Measurements from ENCODE around the gene DCBLD2.

Gene DCBLD2

DNA sequence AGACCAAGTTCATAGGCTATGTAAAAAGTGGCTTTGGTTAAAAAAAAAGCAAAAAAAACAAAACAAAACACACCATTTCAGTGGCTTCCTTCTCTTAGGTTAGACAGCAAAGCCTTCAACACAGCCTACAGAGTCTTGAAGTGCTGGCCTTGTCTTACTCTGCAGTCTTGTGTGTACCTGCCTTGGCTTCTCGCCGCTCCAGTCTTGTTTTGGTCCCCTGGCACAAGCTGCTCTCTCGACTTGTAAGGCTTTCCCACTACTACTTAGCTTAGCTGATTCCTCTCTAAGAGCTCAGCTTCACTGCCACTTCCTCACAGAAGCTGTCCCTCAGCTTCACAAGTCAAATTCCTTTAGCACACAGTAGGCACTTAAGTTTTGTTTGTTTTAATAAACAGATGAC lies 75.4 kb downstream of the DCBLD2 start:
- DNase-seq (ENCODE audit: extremely low read depth, low read depth), result no peak

DNA sequence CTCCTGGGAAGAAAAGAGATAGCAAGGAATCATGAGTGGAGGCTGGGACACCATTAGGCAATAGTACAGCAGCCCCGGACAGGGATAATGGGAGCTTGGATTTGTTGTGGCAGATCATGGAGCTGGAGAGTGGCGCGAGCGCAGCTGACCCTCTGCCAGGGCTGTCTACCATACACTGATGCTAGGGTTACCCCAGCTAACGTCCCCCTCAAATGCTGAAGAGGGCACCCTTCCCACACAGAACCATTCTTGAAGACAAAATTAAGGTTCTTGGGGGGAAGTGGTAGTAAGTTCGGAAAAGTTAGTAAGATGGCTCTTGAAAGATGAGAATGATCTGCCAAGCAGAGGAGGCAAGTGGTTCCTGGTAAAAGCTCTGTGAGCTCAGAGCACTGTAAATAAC lies 77.2 kb downstream of the DCBLD2 start:
- TF ChIP-seq, protein P1, sequence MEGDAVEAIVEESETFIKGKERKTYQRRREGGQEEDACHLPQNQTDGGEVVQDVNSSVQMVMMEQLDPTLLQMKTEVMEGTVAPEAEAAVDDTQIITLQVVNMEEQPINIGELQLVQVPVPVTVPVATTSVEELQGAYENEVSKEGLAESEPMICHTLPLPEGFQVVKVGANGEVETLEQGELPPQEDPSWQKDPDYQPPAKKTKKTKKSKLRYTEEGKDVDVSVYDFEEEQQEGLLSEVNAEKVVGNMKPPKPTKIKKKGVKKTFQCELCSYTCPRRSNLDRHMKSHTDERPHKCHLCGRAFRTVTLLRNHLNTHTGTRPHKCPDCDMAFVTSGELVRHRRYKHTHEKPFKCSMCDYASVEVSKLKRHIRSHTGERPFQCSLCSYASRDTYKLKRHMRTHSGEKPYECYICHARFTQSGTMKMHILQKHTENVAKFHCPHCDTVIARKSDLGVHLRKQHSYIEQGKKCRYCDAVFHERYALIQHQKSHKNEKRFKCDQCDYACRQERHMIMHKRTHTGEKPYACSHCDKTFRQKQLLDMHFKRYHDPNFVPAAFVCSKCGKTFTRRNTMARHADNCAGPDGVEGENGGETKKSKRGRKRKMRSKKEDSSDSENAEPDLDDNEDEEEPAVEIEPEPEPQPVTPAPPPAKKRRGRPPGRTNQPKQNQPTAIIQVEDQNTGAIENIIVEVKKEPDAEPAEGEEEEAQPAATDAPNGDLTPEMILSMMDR (IDR thresholded peaks at IDR 0.05; ENCODE audit: low read depth, low read length), result no peak
- no peak for DNase-seq (ENCODE audit: extremely low read depth, low read depth)

More for the DNA sequence above, 75.4 kb downstream of the DCBLD2 start:
- TF ChIP-seq, protein P1 (IDR thresholded peaks at IDR 0.05; ENCODE audit: low read depth, low read length), result no peak

DNA sequence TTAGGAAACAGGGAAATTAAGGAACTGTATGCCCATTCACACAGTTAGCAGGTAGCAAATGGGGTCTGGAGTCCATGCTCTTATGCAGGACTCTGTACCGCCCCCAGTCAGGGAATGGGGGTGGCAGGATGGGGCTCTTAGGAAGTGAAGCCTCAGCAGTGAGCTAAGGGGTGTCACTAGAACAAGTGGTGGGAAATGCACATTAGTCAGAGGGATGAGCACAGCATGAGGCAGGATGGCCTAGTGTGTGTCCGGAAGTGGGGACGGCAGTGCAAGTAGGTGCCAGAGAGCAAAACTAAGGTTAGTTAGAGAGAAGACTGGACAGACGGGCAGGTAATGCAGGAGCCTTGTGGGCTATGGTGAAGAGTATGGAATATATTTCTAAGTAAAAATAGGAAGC lies 77.7 kb downstream of the DCBLD2 start:
- TF ChIP-seq, protein P1 (IDR thresholded peaks at IDR 0.05; ENCODE audit: low read depth, low read length), result no peak
- DNase-seq (ENCODE audit: extremely low read depth, low read depth), result no peak

DNA sequence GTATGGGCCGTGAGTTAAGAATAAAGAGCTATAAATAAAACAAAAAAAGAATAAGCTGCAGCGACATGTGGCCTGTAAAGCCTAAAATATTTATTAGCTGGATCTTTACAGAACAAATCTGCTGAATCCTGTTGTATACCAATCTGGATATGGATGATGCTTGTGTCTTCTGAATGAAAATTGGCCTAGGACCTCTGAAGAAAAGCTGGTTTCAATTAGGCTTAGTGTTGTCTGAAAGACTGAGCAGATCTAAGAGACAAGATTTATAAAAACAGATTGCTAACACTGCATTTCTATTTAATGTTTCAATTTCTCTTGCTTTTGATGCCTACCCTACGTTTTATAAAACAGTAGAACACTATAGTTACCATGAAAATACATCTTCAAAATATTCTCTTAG lies 80.4 kb downstream of the DCBLD2 start:
- DNase-seq (ENCODE audit: extremely low read depth, low read depth), result no peak
- TF ChIP-seq, protein P1 (IDR thresholded peaks at IDR 0.05; ENCODE audit: low read depth, low read length), result no peak

DNA sequence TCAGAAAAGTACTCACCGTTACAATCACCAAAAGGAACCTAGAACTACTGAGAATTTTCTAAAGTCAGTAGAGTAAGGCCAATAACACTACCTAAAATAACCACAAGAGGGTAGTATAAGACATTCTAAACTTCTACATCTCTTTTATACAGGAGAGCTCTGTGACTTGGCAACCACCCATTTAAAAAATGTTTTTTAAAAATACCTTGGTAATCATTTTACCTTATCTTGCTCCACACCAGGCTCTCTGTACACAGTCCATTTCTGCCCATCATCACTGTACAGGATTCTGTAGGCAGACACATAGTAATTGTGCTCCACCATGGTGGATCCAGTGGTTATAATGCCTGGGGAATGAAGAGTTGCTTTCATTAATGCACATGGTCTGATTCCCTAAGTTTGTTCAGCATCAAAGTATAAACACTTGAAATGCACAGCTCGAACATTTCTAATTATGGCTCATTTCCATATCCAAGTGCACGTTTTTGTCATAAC lies 83.9 kb downstream of the DCBLD2 start:
- peak; percentile 24 for DNase-seq (ENCODE audit: extremely low read depth, low read depth)
- TF ChIP-seq, protein P1 (IDR thresholded peaks at IDR 0.05; ENCODE audit: low read depth, low read length), result peak; percentile 55

DNA sequence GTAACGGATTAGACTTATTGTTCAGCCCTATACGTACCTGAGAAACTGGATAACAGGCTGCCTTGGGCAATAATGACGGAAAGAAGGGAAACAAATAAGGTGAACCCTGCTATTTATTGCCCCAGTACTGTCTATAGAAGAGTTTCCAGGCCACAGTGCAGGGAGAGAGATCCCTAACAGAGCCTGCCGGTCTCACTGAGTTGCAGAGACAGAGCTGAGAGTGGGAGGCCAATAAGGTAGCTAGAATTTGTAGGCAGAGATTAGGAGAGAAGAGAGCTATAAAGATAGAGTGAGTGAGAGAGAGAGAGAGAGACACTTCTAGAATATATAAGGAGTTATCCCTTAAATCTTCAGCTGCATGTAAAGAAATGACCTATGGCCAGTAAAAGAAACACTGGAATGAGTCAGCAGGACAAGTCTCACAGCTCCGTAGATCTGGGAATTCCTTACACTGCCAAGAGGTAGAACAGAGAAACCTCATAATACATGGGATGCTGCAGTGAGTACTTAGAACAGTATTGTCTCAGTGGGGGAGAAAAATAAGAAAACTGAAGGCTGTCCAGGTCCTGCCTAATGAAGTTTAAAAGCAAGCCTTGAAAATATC lies 86.6 kb downstream of the DCBLD2 start:
- TF ChIP-seq, protein P1 (IDR thresholded peaks at IDR 0.05; ENCODE audit: low read depth, low read length), result no peak
- DNase-seq (ENCODE audit: extremely low read depth, low read depth), result no peak

DNA sequence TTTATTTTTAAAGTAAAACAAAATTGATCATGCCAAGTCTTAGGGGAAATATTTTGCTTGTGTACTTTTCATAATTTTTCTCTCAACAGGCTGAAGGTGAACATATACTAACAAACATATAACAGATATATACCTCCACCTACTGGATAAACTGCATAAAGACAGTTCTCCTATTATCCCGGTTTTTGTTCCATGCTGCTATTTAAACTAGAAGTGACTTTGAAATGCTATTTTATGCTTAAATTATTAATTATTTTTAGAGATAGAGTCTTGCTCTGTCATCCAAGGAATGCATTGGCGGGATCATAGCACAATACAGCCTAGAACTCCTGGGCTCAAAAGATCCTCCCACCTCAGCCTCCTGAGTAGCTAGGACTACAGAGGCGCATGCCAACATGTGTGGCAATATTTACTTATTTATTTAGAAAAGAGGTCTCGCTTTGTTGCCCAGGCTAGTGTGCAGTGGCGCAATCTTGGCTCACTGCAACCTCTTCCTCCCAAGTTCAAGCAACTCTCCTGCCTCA lies 88.6 kb downstream of the DCBLD2 start:
- TF ChIP-seq, protein P1 (IDR thresholded peaks at IDR 0.05; ENCODE audit: low read depth, low read length), result peak; percentile 48
- DNase-seq (ENCODE audit: extremely low read depth, low read depth), result no peak

All from AG09319 (cell line).